Measurements from ENCODE around the gene FATE1. TPM values are rescaled to one million over a fixed set of nuclear protein-coding genes. Genes with fewer than 3 reads are reported as not detected.

Gene FATE1
- total and polyA plus RNA-seq, 4 donors = not detected

DNA sequence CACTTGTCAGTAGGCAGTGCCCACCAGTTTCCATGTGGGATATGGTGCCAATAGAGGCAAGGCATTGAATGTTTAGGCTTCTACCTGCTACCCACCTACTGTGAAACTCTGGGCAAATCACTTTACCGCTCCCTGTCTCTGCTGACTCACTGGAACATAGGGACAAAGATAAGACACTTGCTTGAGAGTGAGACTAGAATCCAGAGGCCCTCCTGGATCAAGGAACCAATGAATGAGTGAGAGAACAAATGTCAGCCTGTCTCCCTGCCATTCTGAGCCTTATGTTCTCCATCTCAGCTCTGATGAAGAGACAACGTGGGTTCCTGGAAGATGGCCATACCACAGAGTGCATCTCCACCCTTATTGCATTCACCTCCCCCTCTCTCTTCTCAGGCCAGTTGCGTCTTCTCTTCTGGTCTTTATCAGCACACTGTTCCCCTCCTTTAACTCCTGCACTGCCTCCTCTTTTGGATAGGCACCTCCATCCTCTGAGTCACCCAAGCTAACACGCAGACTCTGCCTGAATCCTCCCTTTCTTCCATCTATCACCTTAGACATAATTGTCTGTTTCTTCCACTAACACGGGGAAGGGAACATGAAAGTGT is 35.9 kb upstream of the FATE1 start:
- H3K4me3 ChIP-seq (ENCODE audit: low read depth in 1 of 3, low read length in 3 of 3) = no peak overlapping the region
- DNase-seq (ENCODE audit: low spot score) = no peak
- WGBS = 83% methylated on average over 5 of the region's 5 CpGs
- TF ChIP-seq REST (IDR thresholded peaks at IDR 0.05) (no peak), TAF1 (conservative IDR thresholded peaks at IDR 0.05) (no peak), RXRA (IDR thresholded peaks at IDR 0.05) (no peak), RAD21 (IDR thresholded peaks at IDR 0.05) (no peak), HNF4A (conservative IDR thresholded peaks at IDR 0.05) (no peak), HNF4G (IDR thresholded peaks at IDR 0.05) (no peak)
- peaks cover 0 to 1% (median 0%) of the 10 kb centered on the region in 4 donors for H3K4me1 ChIP-seq (ENCODE audit: control insufficient read depth in 4 of 4, insufficient read depth in 4 of 4, low read length in 3 of 4)
- H3K36me3 ChIP-seq (ENCODE audit: control insufficient read depth in 4 of 4, insufficient read depth in 3 of 4, low read depth in 1 of 4, low read length in 3 of 4) = no peaks in the 10 kb centered on the region
- H3K9ac ChIP-seq (ENCODE audit: low read depth in 1 of 2, low read length in 2 of 2) = no peak overlapping the region
- no peaks in the 10 kb centered on the region for H3K27me3 ChIP-seq (ENCODE audit: control insufficient read depth in 4 of 4, insufficient read depth in 4 of 4, low read length in 3 of 4)
- no peaks in the 10 kb centered on the region for H3K9me3 ChIP-seq (ENCODE audit: control insufficient read depth in 4 of 4, low read length in 3 of 4)
- no peak overlapping the region for H3K27ac ChIP-seq (ENCODE audit: low read depth in 1 of 2, low read length in 2 of 2)

DNA sequence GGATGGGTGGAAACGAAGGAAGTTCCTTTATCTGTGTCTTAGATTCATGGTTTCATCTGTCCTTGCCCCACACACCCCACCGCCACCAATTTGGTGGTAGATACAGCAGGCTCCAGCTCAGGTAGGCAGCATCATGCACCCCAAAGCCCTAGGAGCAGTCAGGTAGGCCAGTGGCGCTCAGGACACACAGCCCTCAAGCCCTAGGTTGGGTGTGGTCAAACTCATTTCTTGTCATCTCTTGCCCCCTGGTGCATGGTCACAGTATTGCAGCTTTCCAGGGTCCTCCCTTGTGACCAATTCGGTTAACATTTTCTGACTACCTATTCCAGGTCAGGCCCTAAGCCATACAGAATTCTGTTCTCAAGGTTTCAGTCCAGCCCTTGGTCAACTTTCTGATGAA is 35.0 kb upstream of the FATE1 start:
- TF ChIP-seq MAX (IDR thresholded peaks at IDR 0.05) = no peak
- peak; percentile 72 for TF ChIP-seq CTCF (IDR thresholded peaks at IDR 0.05; ENCODE audit: low read depth, low read length, missing input control)
- peak; percentile 75 to 88 for TF ChIP-seq RAD21 (IDR thresholded peaks at IDR 0.05)
- Histone ChIP-seq H3K9ac (ENCODE audit: low read depth in 1 of 2, low read length in 2 of 2) (no peak overlapping the region), H3K4me3 (ENCODE audit: low read depth in 1 of 3, low read length in 3 of 3) (no peak overlapping the region), H3K9me3 (ENCODE audit: control insufficient read depth in 4 of 4, low read length in 3 of 4) (no peaks in the 10 kb centered on the region), H3K4me1 (ENCODE audit: control insufficient read depth in 4 of 4, insufficient read depth in 4 of 4, low read length in 3 of 4) (peaks cover 0 to 1% (median 0%) of the 10 kb centered on the region in 4 donors), H3K27ac (ENCODE audit: low read depth in 1 of 2, low read length in 2 of 2) (no peak overlapping the region), H3K27me3 (ENCODE audit: control insufficient read depth in 4 of 4, insufficient read depth in 4 of 4, low read length in 3 of 4) (no peaks in the 10 kb centered on the region), H3K36me3 (ENCODE audit: control insufficient read depth in 4 of 4, insufficient read depth in 3 of 4, low read depth in 1 of 4, low read length in 3 of 4) (no peaks in the 10 kb centered on the region)
- 56% methylated on average over 4 of the region's 4 CpGs for WGBS
- peak; percentile 64 for DNase-seq (ENCODE audit: low spot score)

GRCh38 chrX:151687635-151688034 is 28.2 kb upstream of the FATE1 start:
- no peak overlapping the region for H3K27ac ChIP-seq (ENCODE audit: low read depth in 1 of 2, low read length in 2 of 2)
- H3K27me3 ChIP-seq (ENCODE audit: control insufficient read depth in 4 of 4, insufficient read depth in 4 of 4, low read length in 3 of 4) = no peaks in the 10 kb centered on the region
- H3K9ac ChIP-seq (ENCODE audit: low read depth in 1 of 2, low read length in 2 of 2) = no peak overlapping the region
- H3K36me3 ChIP-seq (ENCODE audit: control insufficient read depth in 4 of 4, insufficient read depth in 3 of 4, low read depth in 1 of 4, low read length in 3 of 4) = no peaks in the 10 kb centered on the region
- H3K4me1 ChIP-seq (ENCODE audit: control insufficient read depth in 4 of 4, insufficient read depth in 4 of 4, low read length in 3 of 4) = no peaks in the 10 kb centered on the region
- no peaks in the 10 kb centered on the region for H3K9me3 ChIP-seq (ENCODE audit: control insufficient read depth in 4 of 4, low read length in 3 of 4)
- no peak overlapping the region for H3K4me3 ChIP-seq (ENCODE audit: low read depth in 1 of 3, low read length in 3 of 3)
- DNase-seq (ENCODE audit: low spot score) = no peak
- TF ChIP-seq JUND (IDR thresholded peaks at IDR 0.05) = no peak
- TF ChIP-seq, protein P1, sequence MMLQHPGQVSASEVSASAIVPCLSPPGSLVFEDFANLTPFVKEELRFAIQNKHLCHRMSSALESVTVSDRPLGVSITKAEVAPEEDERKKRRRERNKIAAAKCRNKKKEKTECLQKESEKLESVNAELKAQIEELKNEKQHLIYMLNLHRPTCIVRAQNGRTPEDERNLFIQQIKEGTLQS (IDR thresholded peaks at IDR 0.05) = no peak
- TF ChIP-seq FOXA1 (IDR thresholded peaks at IDR 0.05) = no peak
- no peak for TF ChIP-seq EGR1 (IDR thresholded peaks at IDR 0.05; ENCODE audit: low read depth in 2 of 2)
- no peak for TF ChIP-seq FOXA2 (IDR thresholded peaks at IDR 0.05)
- no peak for TF ChIP-seq CTCF (IDR thresholded peaks at IDR 0.05; ENCODE audit: low read depth, low read length, missing input control)
- no peak for TF ChIP-seq RXRA (IDR thresholded peaks at IDR 0.05)
- TF ChIP-seq SP1 (IDR thresholded peaks at IDR 0.05) = no peak
- TF ChIP-seq GABPA (IDR thresholded peaks at IDR 0.05 in 1 of 2, conservative IDR thresholded peaks at IDR 0.05 in 1 of 2) = no peak
- no peak for TF ChIP-seq NR2F2 (IDR thresholded peaks at IDR 0.05)
- no peak for TF ChIP-seq RAD21 (IDR thresholded peaks at IDR 0.05)
- TF ChIP-seq TAF1 (conservative IDR thresholded peaks at IDR 0.05) = no peak
- no peak for TF ChIP-seq YY1 (IDR thresholded peaks at IDR 0.05)
- no peak for TF ChIP-seq HNF4G (IDR thresholded peaks at IDR 0.05)
- TF ChIP-seq ZBTB33 (IDR thresholded peaks at IDR 0.05) = no peak
- TF ChIP-seq HNF4A (conservative IDR thresholded peaks at IDR 0.05) = no peak

Measured in liver (tissue), 9 donors.